ENCODE results near the gene CACNA1A.
A peak's percentile ranks its signal among the peaks of the same experiment; 100 is the strongest.

Gene CACNA1A

DNA sequence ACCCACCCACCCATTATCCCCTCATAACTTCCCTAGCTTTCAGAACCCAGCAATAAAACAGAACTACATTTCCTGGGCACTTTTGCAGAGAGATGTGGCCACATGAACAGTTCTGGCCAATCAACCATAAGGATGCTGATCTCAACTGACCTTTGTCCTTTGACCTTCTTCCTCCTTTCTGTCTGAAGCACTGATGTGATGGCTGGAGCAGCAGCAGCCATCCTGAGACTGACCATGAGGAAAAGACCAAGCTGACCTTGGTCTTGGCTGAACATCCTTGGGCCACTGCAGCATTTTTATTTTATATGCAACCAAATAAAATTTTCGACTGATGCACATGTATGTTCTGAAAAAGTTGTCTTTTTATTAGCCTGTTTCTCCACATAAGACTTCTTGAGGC is 33.1 kb upstream of the CACNA1A start (continued):
- TF ChIP-seq, protein P1, sequence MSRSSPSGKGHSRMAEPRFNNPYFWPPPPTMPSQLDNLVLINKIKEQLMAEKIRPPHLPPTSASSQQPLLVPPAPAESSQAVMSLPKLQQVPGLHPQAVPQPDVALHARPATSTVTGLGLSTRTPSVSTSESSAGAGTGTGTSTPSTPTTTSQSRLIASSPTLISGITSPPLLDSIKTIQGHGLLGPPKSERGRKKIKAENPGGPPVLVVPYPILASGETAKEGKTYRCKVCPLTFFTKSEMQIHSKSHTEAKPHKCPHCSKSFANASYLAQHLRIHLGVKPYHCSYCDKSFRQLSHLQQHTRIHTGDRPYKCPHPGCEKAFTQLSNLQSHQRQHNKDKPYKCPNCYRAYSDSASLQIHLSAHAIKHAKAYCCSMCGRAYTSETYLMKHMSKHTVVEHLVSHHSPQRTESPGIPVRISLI (tag by site-specific recombination; IDR thresholded peaks at IDR 0.05), result no peak
- TF ChIP-seq, protein P2, sequence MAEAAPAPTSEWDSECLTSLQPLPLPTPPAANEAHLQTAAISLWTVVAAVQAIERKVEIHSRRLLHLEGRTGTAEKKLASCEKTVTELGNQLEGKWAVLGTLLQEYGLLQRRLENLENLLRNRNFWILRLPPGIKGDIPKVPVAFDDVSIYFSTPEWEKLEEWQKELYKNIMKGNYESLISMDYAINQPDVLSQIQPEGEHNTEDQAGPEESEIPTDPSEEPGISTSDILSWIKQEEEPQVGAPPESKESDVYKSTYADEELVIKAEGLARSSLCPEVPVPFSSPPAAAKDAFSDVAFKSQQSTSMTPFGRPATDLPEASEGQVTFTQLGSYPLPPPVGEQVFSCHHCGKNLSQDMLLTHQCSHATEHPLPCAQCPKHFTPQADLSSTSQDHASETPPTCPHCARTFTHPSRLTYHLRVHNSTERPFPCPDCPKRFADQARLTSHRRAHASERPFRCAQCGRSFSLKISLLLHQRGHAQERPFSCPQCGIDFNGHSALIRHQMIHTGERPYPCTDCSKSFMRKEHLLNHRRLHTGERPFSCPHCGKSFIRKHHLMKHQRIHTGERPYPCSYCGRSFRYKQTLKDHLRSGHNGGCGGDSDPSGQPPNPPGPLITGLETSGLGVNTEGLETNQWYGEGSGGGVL (tag by site-specific recombination; IDR thresholded peaks at IDR 0.05), result no peak
- TF ChIP-seq ZNF341 (tag by site-specific recombination; IDR thresholded peaks at IDR 0.05; ENCODE audit: low read depth) (no peak), ZBTB1 (tag by site-specific recombination; IDR thresholded peaks at IDR 0.05) (no peak), ZNF623 (tag by site-specific recombination; IDR thresholded peaks at IDR 0.05) (no peak), ZNF292 (tag by site-specific recombination; IDR thresholded peaks at IDR 0.05; ENCODE audit: borderline replicate concordance, low read depth) (no peak)

DNA sequence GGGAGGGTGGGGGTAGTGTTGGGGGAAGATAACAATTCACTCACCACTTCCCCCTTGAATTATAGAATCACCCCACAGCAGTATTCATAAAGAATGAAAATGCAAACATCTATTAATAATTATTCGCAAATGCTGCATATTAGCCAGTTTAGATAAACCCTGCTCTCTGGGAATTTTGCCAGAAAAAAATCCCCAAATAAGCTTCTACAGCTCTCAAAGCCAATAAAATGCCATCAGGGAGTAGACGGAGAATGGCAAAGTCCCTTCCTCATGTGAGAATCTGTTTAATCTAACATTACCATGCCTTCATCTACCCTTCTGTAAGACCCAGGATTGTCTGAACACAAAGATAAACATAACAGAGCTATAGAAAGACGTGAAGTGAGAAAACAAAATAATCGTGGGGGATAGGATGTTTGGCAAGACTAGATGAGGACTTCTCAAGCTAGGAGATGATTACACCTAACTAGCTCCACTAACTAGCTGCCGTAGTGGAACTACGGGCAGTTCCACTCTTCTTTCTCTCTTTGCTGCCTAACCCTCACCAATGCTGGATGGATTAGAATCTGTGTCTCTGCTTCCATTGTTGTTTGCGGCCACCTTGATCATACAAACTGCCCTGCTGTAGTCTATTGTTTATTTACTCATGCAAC is 32.4 kb upstream of the CACNA1A start:
- ChIA-PET CTCF (interaction anchor here (0.9 to 1.0 kb wide), 2 partner anchors 41 to 477 kb away, joined by 3 to 4 read pairs; no protein-coding TSS in a partner anchor), POLR2A (no interaction called here)
- TF ChIP-seq, protein P3, sequence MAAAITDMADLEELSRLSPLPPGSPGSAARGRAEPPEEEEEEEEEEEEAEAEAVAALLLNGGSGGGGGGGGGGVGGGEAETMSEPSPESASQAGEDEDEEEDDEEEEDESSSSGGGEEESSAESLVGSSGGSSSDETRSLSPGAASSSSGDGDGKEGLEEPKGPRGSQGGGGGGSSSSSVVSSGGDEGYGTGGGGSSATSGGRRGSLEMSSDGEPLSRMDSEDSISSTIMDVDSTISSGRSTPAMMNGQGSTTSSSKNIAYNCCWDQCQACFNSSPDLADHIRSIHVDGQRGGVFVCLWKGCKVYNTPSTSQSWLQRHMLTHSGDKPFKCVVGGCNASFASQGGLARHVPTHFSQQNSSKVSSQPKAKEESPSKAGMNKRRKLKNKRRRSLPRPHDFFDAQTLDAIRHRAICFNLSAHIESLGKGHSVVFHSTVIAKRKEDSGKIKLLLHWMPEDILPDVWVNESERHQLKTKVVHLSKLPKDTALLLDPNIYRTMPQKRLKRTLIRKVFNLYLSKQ (tag by site-specific recombination; IDR thresholded peaks at IDR 0.05; ENCODE audit: borderline replicate concordance), result no peak
- no peak for TF ChIP-seq ZNF423 (tag by site-specific recombination; IDR thresholded peaks at IDR 0.05)
- TF ChIP-seq ZNF555 (tag by site-specific recombination; conservative IDR thresholded peaks at IDR 0.05), result no peak
- no peak for TF ChIP-seq SP7 (tag by site-specific recombination; IDR thresholded peaks at IDR 0.05)
- TF ChIP-seq ZNF510 (tag by site-specific recombination; IDR thresholded peaks at IDR 0.05; ENCODE audit: insufficient replicate concordance), result no peak
- no peak for TF ChIP-seq OSR2 (tag by site-specific recombination; IDR thresholded peaks at IDR 0.05)
- TF ChIP-seq ZNF776 (tag by site-specific recombination; IDR thresholded peaks at IDR 0.05; ENCODE audit: borderline replicate concordance), result no peak
- no peak for TF ChIP-seq EGR2 (tag by site-specific recombination; IDR thresholded peaks at IDR 0.05; ENCODE audit: low read depth)
- TF ChIP-seq ZBTB8A (tag by site-specific recombination; IDR thresholded peaks at IDR 0.05), result no peak
- TF ChIP-seq ZNF76 (tag by site-specific recombination; IDR thresholded peaks at IDR 0.05; ENCODE audit: borderline replicate concordance, low read depth), result no peak
- TF ChIP-seq SP2 (tag by site-specific recombination; IDR thresholded peaks at IDR 0.05), result no peak
- no peak for TF ChIP-seq SALL2 (tag by site-specific recombination; IDR thresholded peaks at IDR 0.05; ENCODE audit: borderline replicate concordance)
- Histone ChIP-seq H3K36me3 (ENCODE audit: control insufficient read depth in 2 of 2, insufficient read depth in 1 of 2, low read length in 2 of 2) (no peaks in the 10 kb centered on the region), H3K9me3 (ENCODE audit: control insufficient read depth, insufficient read depth, low read depth, low read length) (no peaks in the 10 kb centered on the region), H3K4me3 (ENCODE audit: low read depth, low read length) (no peak overlapping the region), H3K4me1 (ENCODE audit: control insufficient read depth, insufficient read depth, low read length) (no peaks in the 10 kb centered on the region), H3K27ac (ENCODE audit: extremely low read depth, low read depth, low read length) (no peak overlapping the region)

DNA sequence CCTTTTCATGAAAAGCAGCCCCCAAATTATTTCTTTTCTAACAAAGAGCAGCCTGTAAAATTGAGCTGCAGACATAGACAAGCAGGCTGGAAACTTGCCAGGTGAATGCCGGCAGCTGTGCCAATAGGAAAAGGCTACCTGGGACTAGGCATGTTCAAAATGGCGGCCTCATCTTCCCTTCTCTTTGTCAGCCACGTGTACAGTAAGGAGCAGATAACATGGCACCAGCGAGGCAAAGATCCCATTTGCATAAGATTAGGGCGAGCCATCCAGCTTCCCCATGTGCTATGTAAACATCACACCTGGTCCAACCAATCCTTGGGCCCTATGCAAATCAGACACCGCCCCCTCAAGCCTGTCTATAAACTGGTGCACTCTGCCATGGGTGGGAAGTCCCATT is 31.2 kb upstream of the CACNA1A start:
- no peak overlapping the region for H3K27ac ChIP-seq (ENCODE audit: extremely low read depth, low read depth, low read length)
- H3K4me1 ChIP-seq (ENCODE audit: control insufficient read depth, insufficient read depth, low read length), result no peaks in the 10 kb centered on the region
- H3K9me3 ChIP-seq (ENCODE audit: control insufficient read depth, insufficient read depth, low read depth, low read length), result no peaks in the 10 kb centered on the region
- H3K36me3 ChIP-seq (ENCODE audit: control insufficient read depth in 2 of 2, insufficient read depth in 1 of 2, low read length in 2 of 2), result no peaks in the 10 kb centered on the region
- H3K4me3 ChIP-seq (ENCODE audit: low read depth, low read length), result no peak overlapping the region
- ChIA-PET CTCF (interaction anchor here (0.6 to 0.9 kb wide), 5 partner anchors 14 to 315 kb away, joined by 3 to 4 read pairs (median 3); no protein-coding TSS in a partner anchor), POLR2A (no interaction called here)
- 0 out of 2 replicates have a peak, but pooled peaks have one; percentile 19 for TF ChIP-seq YY2 (tag by site-specific recombination; IDR thresholded peaks at IDR 0.05)
- no peak for TF ChIP-seq ZNF560 (tag by site-specific recombination; IDR thresholded peaks at IDR 0.05; ENCODE audit: borderline replicate concordance)
- TF ChIP-seq, protein P3 (tag by site-specific recombination; IDR thresholded peaks at IDR 0.05; ENCODE audit: borderline replicate concordance), result no peak
- TF ChIP-seq ZNF311 (tag by site-specific recombination; IDR thresholded peaks at IDR 0.05; ENCODE audit: borderline replicate concordance), result no peak
- TF ChIP-seq ZNF530 (tag by site-specific recombination; IDR thresholded peaks at IDR 0.05; ENCODE audit: low read depth), result no peak
- no peak for TF ChIP-seq ZNF184 (tag by site-specific recombination; IDR thresholded peaks at IDR 0.05)
- no peak for TF ChIP-seq ZNF404 (tag by site-specific recombination; IDR thresholded peaks at IDR 0.05)
- TF ChIP-seq ZNF830 (tag by site-specific recombination; IDR thresholded peaks at IDR 0.05; ENCODE audit: low read depth), result no peak

All from HEK293 (cell line).